ENCODE results near the gene OSBPL5.

DNA sequence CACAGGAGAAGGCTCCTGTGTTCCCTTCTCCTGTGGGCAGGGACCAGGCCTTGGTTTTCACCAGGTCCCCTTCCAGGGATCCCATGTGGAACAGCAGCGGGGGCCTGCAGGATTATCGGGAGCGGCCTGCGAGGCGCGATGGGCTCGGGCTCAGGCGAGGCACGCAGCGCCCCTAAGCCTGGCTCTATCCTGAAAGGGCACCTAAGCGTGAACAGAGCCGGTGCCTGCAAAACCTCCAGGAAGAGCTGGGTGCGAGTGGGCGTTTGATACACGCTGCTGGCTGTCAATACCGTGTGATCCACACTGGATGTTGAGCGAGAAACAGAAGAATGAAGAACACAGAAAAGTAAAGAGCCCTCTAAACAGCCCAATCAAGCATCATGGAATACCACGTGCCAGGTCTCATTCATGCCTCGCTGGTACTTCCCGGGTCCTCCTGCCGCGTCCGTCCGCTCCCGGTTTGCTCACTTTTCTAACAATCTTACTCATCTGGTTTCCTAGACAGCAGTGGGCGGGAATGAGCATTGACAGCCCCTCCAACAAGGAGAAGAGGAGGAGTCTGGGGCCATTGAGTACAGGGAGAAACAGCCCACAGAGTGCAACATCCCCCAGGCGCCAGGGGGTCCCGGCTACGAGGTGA, 12.5 kb downstream of the OSBPL5 start:
- TF ChIP-seq, protein P1, sequence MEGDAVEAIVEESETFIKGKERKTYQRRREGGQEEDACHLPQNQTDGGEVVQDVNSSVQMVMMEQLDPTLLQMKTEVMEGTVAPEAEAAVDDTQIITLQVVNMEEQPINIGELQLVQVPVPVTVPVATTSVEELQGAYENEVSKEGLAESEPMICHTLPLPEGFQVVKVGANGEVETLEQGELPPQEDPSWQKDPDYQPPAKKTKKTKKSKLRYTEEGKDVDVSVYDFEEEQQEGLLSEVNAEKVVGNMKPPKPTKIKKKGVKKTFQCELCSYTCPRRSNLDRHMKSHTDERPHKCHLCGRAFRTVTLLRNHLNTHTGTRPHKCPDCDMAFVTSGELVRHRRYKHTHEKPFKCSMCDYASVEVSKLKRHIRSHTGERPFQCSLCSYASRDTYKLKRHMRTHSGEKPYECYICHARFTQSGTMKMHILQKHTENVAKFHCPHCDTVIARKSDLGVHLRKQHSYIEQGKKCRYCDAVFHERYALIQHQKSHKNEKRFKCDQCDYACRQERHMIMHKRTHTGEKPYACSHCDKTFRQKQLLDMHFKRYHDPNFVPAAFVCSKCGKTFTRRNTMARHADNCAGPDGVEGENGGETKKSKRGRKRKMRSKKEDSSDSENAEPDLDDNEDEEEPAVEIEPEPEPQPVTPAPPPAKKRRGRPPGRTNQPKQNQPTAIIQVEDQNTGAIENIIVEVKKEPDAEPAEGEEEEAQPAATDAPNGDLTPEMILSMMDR (IDR thresholded peaks at IDR 0.05): no peak
- TF ChIP-seq POLR2A (IDR thresholded peaks at IDR 0.05): no peak

Measured in uterus (tissue), 2 donors.